H9 (cell line): ENCODE data around the gene F3. TPM values are rescaled to one million over a fixed set of nuclear protein-coding genes. Genes with fewer than 3 reads are reported as not detected.

Source experiments
- DNase-seq: peaks from one replicate; pipeline ENCODE4 v3.0.0-alpha.2; 2017
- H2AFZ ChIP-seq: one replicate; pipeline ENCODE4 v1.6.1; 2013; ENCODE audit warnings: mild to moderate bottlenecking, low read length, control low read depth, moderate library complexity
- H2AK5ac ChIP-seq: 2 replicates; pipeline ENCODE4 v1.6.1; 2013; ENCODE audit warnings: low read length, control low read depth, mixed read lengths; ENCODE audit not compliant: insufficient read length
- H2BK120ac ChIP-seq: one replicate; pipeline ENCODE4 v1.6.1; 2013; ENCODE audit warnings: low read depth, mild to moderate bottlenecking, low read length, control low read depth, inconsistent platforms; ENCODE audit not compliant: poor library complexity, severe bottlenecking
- H2BK12ac ChIP-seq: 2 replicates; pipeline ENCODE4 v1.6.1; 2013; ENCODE audit warnings: low read length, control low read depth, mixed read lengths, low read depth; ENCODE audit not compliant: insufficient read length
- H2BK15ac ChIP-seq: 2 replicates; pipeline ENCODE4 v1.6.1; 2013; ENCODE audit warnings: low read depth, low read length, control low read depth
- H2BK20ac ChIP-seq: one replicate; pipeline ENCODE4 v1.6.1; 2013; ENCODE audit warnings: low read depth, mild to moderate bottlenecking, low read length, control low read depth, inconsistent platforms; ENCODE audit not compliant: poor library complexity, severe bottlenecking
- H2BK5ac ChIP-seq: 2 replicates; pipeline ENCODE4 v1.6.1; 2013; ENCODE audit warnings: low read length, control low read depth, mixed read lengths; ENCODE audit not compliant: insufficient read length
- H3K14ac ChIP-seq: 2 replicates; pipeline ENCODE4 v1.6.1; 2013; ENCODE audit warnings: low read length, control low read depth; ENCODE audit not compliant: insufficient read depth
- H3K18ac ChIP-seq: 2 replicates; pipeline ENCODE4 v1.6.1; 2013; ENCODE audit warnings: low read depth, mild to moderate bottlenecking, mixed read lengths, low read length, control low read depth; ENCODE audit not compliant: insufficient read length
- H3K23ac ChIP-seq: 2 replicates; pipeline ENCODE4 v1.6.1; 2013; ENCODE audit warnings: low read length, control low read depth, mixed read lengths, low read depth; ENCODE audit not compliant: insufficient read length
- H3K23me2 ChIP-seq: 2 replicates; pipeline ENCODE4 v1.6.1; 2013; ENCODE audit warnings: low read depth, mild to moderate bottlenecking, mixed read lengths, low read length, control low read depth; ENCODE audit not compliant: insufficient read length, poor library complexity, severe bottlenecking
- H3K27ac ChIP-seq: 2 replicates; pipeline ENCODE4 v1.5.1; 2013; ENCODE audit warnings: low read length, control low read depth, mixed read lengths, low read depth; ENCODE audit not compliant: insufficient read length
- H3K27me3 ChIP-seq: 2 replicates; pipeline ENCODE4 v1.6.1; 2013; ENCODE audit warnings: low read length, control low read depth, inconsistent platforms; ENCODE audit not compliant: insufficient read depth
- H3K4ac ChIP-seq: 2 replicates; pipeline ENCODE4 v1.6.1; 2013; ENCODE audit warnings: low read depth, mild to moderate bottlenecking, control low read depth, inconsistent platforms, low read length, moderate library complexity
- H3K4me1 ChIP-seq: 2 replicates; pipeline ENCODE4 v1.6.1; 2013; ENCODE audit warnings: low read length, control low read depth, inconsistent platforms; ENCODE audit not compliant: insufficient read depth
- H3K4me2 ChIP-seq: 2 replicates; pipeline ENCODE4 v1.6.1; 2013; ENCODE audit warnings: low read length, control low read depth, mixed read lengths; ENCODE audit not compliant: insufficient read length, insufficient read depth
- H3K56ac ChIP-seq: 2 replicates; pipeline ENCODE4 v1.6.1; 2013; ENCODE audit warnings: low read depth, mild to moderate bottlenecking, mixed read lengths, low read length, control low read depth; ENCODE audit not compliant: insufficient read length
- H3K79me1 ChIP-seq: 2 replicates; pipeline ENCODE4 v1.6.1; 2013; ENCODE audit warnings: low read depth, mild to moderate bottlenecking, moderate library complexity, low read length, control low read depth, inconsistent platforms; ENCODE audit not compliant: insufficient read depth, poor library complexity, severe bottlenecking
- H3K79me2 ChIP-seq: 2 replicates; pipeline ENCODE4 v1.6.1; 2013; ENCODE audit warnings: low read length, control low read depth, inconsistent platforms; ENCODE audit not compliant: insufficient read depth
- H3K9ac ChIP-seq: 2 replicates; pipeline ENCODE4 v1.6.1; 2013; ENCODE audit warnings: low read length, control low read depth, mixed read lengths; ENCODE audit not compliant: insufficient read length; ENCODE audit errors: extremely low read depth
- H3K9me3 ChIP-seq: one replicate; pipeline ENCODE4 v1.6.1; 2013; ENCODE audit warnings: low read depth, low read length, inconsistent platforms; ENCODE audit not compliant: control insufficient read depth
- H3T11ph ChIP-seq: one replicate; pipeline ENCODE4 v1.6.1; 2013; ENCODE audit warnings: mild to moderate bottlenecking, low read length, control low read depth, inconsistent platforms
- H4K20me1 ChIP-seq: one replicate; pipeline ENCODE4 v1.6.1; 2013; ENCODE audit not compliant: control insufficient read depth, insufficient read length, insufficient read depth
- H4K5ac ChIP-seq: 2 replicates; pipeline ENCODE4 v1.6.1; 2013; ENCODE audit warnings: low read depth, mild to moderate bottlenecking, mixed read lengths, low read length, control low read depth; ENCODE audit not compliant: insufficient read length
- H4K8ac ChIP-seq: replicated peaks from 2 replicates; pipeline ENCODE4 v1.6.1; 2013; ENCODE audit warnings: low read length, control low read depth, mixed read lengths, low read depth; ENCODE audit not compliant: insufficient read length
- H4K91ac ChIP-seq: 2 replicates; pipeline ENCODE4 v1.6.1; 2013; ENCODE audit warnings: low read depth, mild to moderate bottlenecking, moderate library complexity, mixed read lengths, low read length, control low read depth; ENCODE audit not compliant: insufficient read length
- H3K27ac Mint-ChIP-seq, 3 experiments: 2 replicates in 2 of 3; 3 replicates in 1 of 3; pipeline ENCODE4 v1.8.0; 2020 to 2021; ENCODE audit warnings: mixed read lengths in 3 of 3, mild to moderate bottlenecking in 1 of 3, moderate library complexity in 1 of 3
- H3K27me3 Mint-ChIP-seq: 2 replicates; pipeline ENCODE4 v1.8.0; 2021; ENCODE audit warnings: low read depth, mild to moderate bottlenecking, moderate library complexity, mixed read lengths
- H3K36me3 Mint-ChIP-seq, 3 experiments: 2 replicates in 2 of 3; 3 replicates in 1 of 3; pipeline ENCODE4 v1.8.0; 2020 to 2021; ENCODE audit warnings: low read depth in 3 of 3, mixed read lengths in 3 of 3; ENCODE audit not compliant: insufficient read depth in 1 of 3
- H3K4me1 Mint-ChIP-seq, 2 experiments: 2 replicates each; pipeline ENCODE4 v1.8.0; 2020; ENCODE audit warnings: mixed read lengths in 2 of 2
- H3K4me3 Mint-ChIP-seq, 2 experiments: 2 replicates in 1 of 2; 3 replicates in 1 of 2; pipeline ENCODE4 v1.8.0; 2020 to 2021; ENCODE audit warnings: mild to moderate bottlenecking in 2 of 2, mixed read lengths in 2 of 2, moderate library complexity in 1 of 2
- H3K9me3 Mint-ChIP-seq, 2 experiments: 2 replicates in 1 of 2; 3 replicates in 1 of 2; pipeline ENCODE4 v1.8.0; 2020; ENCODE audit warnings: mild to moderate bottlenecking in 2 of 2, mixed read lengths in 2 of 2, moderate library complexity in 1 of 2
- CTCF ChIP-seq: fragments of 200-600 bp; sonication (generic); conservative IDR thresholded peaks from 3 replicates; pipeline ENCODE4 v1.8.0; 2021; ENCODE audit warnings: antibody characterized with exemption, mild to moderate bottlenecking
- WGBS: extraction: QIAGEN DNeasy Blood & Tissue Kit; methylation state at CpG from one replicate; pipeline ENCODE4 v1.1.7; 2013; ENCODE audit warnings: missing lambda C conversion rate, low lambda C conversion rate, mixed read lengths; ENCODE audit not compliant: insufficient read length; ENCODE audit errors: extremely low coverage; 5-methylcytosine and 5-hydroxymethylcytosine counted together
- total RNA-seq: library from RNA; stranded (reverse); gene quantifications from 2 replicates; pipeline ENCODE4 v1.2.1, GENCODE V29; 2021

The F3 gene
- total RNA-seq, 1 experiment from 2014 or later: 21.7 TPM

- no peak overlapping the region for H3K56ac ChIP-seq
- no peak overlapping the region for H3K23ac ChIP-seq
- Mint-ChIP-seq H3K9me3 (0 out of 5 replicates have a peak, but pooled peaks cover 0 to 2% of the 10 kb centered on the region in 2 experiments), H3K27me3 (peaks cover 10% of the 10 kb centered on the region), H3K4me1 (peaks cover 23 to 32% of the 10 kb centered on the region in 2 experiments), H3K36me3 (peaks cover 8 to 76% (median 40%) of the 10 kb centered on the region in 3 experiments; a peak in 6 of 7 replicates), H3K4me3 (no peak overlapping the region), H3K27ac (no peak overlapping the region)
- H3K4me2 ChIP-seq: no peak overlapping the region
- H2BK120ac ChIP-seq: no peak overlapping the region
- H3K79me1 ChIP-seq: no peaks in the 10 kb centered on the region
- no peaks in the 10 kb centered on the region; the same call in 1 of the 2 replicates for H3K27me3 ChIP-seq
- no peaks in the 10 kb centered on the region for H3K9me3 ChIP-seq
- H3K9ac ChIP-seq: no peak overlapping the region
- no peak overlapping the region for H4K5ac ChIP-seq
- H3K18ac ChIP-seq: no peak overlapping the region
- no peak overlapping the region for H3K27ac ChIP-seq
- no peak for DNase-seq
- H3K23me2 ChIP-seq: peaks cover 14% of the 10 kb centered on the region
- no peak overlapping the region for H2BK20ac ChIP-seq
- no peak overlapping the region for H2AFZ ChIP-seq
- no peak overlapping the region for H2BK12ac ChIP-seq
- H3K4me1 ChIP-seq: no peaks in the 10 kb centered on the region
- H2AK5ac ChIP-seq: no peak overlapping the region
- H3K14ac ChIP-seq: no peak overlapping the region
- H3K79me2 ChIP-seq: no peaks in the 10 kb centered on the region
- no peak overlapping the region for H4K91ac ChIP-seq
- H3K4ac ChIP-seq: no peak overlapping the region
- no peak overlapping the region for H2BK15ac ChIP-seq
- no peak overlapping the region for H4K8ac ChIP-seq
- no peak overlapping the region for H2BK5ac ChIP-seq
- WGBS: no CpG with 5 or more reads among the region's 6 CpGs
- no peak for TF ChIP-seq CTCF
- no peaks in the 10 kb centered on the region for H4K20me1 ChIP-seq
- no peak overlapping the region for H3T11ph ChIP-seq
These were observed 4.3 kb downstream of the F3 start for GRCh38 chr1:94537254-94537653.
